ENCODE results near the gene MSH2.

Gene MSH2

DNA sequence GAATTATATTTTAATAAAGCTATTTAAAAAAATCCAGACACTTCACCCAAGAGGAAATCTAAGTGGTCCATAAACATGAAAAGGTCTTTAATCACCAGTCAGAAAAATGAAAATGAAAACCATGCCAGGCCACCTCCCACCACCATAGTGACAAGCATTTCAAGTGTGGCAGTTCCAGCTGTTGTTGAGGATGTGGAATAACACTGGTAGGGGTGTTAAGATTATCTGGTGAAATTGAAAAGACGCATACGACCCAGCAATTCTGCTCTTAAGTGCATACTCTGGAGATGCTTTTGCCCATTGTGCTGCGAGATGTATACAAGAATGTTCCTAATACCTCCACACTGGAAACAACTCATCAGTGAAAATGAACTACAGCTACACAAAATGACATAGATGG lies 82.2 kb downstream of the MSH2 start:
- no peaks in the 10 kb centered on the region for H3K4me1 ChIP-seq (ENCODE audit: control insufficient read depth in 1 of 2, insufficient read depth in 2 of 2, low read length in 2 of 2)
- H3K36me3 ChIP-seq (ENCODE audit: control insufficient read depth in 1 of 2, insufficient read depth in 2 of 2, low read length in 2 of 2) = no peaks in the 10 kb centered on the region
- no peaks in the 10 kb centered on the region for H3K9me3 ChIP-seq (ENCODE audit: control insufficient read depth in 1 of 2, low read length in 2 of 2)
- no peaks in the 10 kb centered on the region for H3K27me3 ChIP-seq (ENCODE audit: low read depth, low read length)
- H3K4me3 ChIP-seq (ENCODE audit: low read depth in 1 of 2, low read length in 2 of 2) = no peak overlapping the region
- no peak overlapping the region for H3K27ac ChIP-seq (ENCODE audit: low read length)

DNA sequence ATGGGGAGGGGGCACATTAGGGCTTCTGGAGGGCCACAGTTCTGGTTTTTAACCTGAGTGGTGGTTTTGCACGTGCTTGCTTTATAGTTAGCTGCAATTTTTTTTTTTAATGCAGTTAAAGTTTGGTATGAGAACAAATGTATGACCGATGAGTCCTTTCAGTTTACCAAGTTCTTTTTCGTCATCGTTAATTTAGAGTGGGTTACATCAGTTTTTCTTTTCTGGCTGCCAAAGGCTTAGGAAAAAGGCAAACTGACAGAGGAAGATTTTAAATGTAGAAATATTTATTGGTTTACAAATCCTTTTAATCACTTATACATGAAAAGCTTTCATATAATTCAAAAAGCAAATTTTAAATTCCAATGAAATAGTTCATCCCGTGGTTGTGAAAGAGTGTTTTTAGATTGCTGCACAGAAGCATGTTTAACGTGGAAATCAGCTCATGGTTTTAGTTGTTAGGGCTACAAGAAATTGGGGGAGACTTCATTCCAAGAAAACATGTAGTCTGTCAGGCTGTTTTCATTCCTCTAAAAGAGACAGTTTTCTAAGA lies 82.9 kb downstream of the MSH2 start:
- Histone ChIP-seq H3K4me1 (ENCODE audit: control insufficient read depth in 1 of 2, insufficient read depth in 2 of 2, low read length in 2 of 2) (no peaks in the 10 kb centered on the region), H3K9me3 (ENCODE audit: control insufficient read depth in 1 of 2, low read length in 2 of 2) (no peaks in the 10 kb centered on the region), H3K4me3 (ENCODE audit: low read depth in 1 of 2, low read length in 2 of 2) (no peak overlapping the region), H3K27ac (ENCODE audit: low read length) (no peak overlapping the region), H3K36me3 (ENCODE audit: control insufficient read depth in 1 of 2, insufficient read depth in 2 of 2, low read length in 2 of 2) (no peaks in the 10 kb centered on the region), H3K27me3 (ENCODE audit: low read depth, low read length) (no peaks in the 10 kb centered on the region)

DNA sequence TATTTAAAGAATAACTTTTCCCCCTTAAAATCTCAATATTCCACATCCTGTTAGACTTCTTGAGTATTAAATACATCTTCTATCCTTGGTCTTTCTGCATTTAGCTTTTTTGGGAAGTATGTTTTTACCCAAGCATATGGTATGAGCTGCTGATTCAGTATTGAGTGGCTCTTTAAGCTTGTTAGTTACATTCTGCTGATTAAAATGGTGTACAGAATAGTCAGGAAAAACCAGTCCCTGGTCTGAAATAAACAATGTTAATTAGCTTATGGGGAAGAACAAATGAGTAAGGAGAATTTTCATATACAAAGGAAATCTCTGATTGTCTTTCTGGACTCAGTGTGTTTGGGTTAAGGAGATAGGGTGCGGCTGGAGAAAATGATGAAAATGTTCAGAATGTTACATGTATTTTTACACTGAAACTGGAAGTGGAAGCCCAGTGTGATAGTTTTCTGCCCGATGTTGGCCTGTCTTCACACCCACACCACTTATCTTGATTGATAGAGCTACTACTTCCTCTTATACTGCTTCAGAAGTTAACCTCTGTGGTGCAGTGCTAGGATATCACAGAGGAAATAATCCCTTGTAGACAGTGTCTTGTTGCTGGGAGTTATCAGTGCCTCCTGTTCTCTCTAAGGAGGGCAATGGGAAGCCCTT lies 84.0 kb downstream of the MSH2 start:
- Histone ChIP-seq H3K36me3 (ENCODE audit: control insufficient read depth in 1 of 2, insufficient read depth in 2 of 2, low read length in 2 of 2) (no peaks in the 10 kb centered on the region), H3K4me1 (ENCODE audit: control insufficient read depth in 1 of 2, insufficient read depth in 2 of 2, low read length in 2 of 2) (no peaks in the 10 kb centered on the region), H3K27ac (ENCODE audit: low read length) (no peak overlapping the region), H3K27me3 (ENCODE audit: low read depth, low read length) (no peaks in the 10 kb centered on the region), H3K4me3 (ENCODE audit: low read depth in 1 of 2, low read length in 2 of 2) (no peak overlapping the region), H3K9me3 (ENCODE audit: control insufficient read depth in 1 of 2, low read length in 2 of 2) (no peaks in the 10 kb centered on the region)

DNA sequence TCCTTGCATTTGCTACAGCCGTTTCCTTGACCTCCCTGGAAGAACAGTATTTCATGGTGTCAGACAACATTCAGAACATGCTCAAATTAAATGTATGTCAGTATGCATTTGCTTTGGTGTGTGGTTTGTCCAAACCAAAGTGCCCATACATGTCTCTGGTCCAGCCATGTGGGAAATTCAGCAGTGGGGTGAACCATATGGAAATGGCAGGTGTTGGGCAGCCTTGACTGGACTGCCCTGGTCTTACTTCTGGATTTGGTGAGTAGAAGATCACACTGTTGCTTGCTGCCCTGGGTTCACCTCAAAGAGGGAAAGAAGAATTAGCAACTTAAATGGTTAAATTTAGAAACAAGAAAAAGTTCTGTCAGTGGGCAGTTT lies 84.5 kb downstream of the MSH2 start:
- Histone ChIP-seq H3K9me3 (ENCODE audit: control insufficient read depth in 1 of 2, low read length in 2 of 2) (no peaks in the 10 kb centered on the region), H3K4me1 (ENCODE audit: control insufficient read depth in 1 of 2, insufficient read depth in 2 of 2, low read length in 2 of 2) (no peaks in the 10 kb centered on the region), H3K36me3 (ENCODE audit: control insufficient read depth in 1 of 2, insufficient read depth in 2 of 2, low read length in 2 of 2) (no peaks in the 10 kb centered on the region), H3K4me3 (ENCODE audit: low read depth in 1 of 2, low read length in 2 of 2) (no peak overlapping the region), H3K27me3 (ENCODE audit: low read depth, low read length) (no peaks in the 10 kb centered on the region), H3K27ac (ENCODE audit: low read length) (no peak overlapping the region)

DNA sequence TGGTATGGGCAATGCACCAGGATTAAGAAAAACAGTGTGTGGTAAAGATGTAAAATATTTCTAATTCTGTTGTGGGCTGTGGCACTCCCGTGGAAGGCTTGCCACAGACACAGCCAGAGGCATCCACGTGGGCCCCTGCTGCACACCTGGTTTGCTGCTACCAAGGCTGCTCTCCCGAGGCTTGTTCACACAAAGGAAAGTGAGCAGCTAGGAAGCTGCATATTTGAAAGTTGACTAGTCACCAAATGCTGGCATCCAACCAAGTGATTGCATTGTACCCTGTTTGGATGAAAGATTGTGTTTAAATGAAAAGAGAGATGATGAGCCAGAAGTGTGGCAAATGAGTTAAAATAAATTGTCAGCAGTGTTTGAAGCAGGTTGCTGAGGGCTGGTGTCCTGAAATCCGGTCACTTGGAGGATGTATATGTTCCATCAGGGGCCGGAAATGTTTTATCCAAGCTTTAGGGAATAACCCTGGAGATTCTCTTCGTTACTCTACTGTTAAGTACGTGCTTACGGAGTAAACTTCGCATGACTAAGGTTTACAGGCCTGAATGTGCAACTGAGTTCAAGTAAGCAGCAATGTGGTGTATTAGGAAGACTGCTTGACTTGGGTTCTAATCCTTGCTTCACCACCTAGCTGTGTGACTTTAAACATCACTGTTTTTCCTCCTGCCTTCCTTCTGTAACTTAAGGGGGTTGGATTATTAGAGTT lies 86.1 kb downstream of the MSH2 start:
- no peaks in the 10 kb centered on the region for H3K36me3 ChIP-seq (ENCODE audit: control insufficient read depth in 1 of 2, insufficient read depth in 2 of 2, low read length in 2 of 2)
- H3K27me3 ChIP-seq (ENCODE audit: low read depth, low read length) = no peaks in the 10 kb centered on the region
- H3K4me3 ChIP-seq (ENCODE audit: low read depth in 1 of 2, low read length in 2 of 2) = no peak overlapping the region

DNA sequence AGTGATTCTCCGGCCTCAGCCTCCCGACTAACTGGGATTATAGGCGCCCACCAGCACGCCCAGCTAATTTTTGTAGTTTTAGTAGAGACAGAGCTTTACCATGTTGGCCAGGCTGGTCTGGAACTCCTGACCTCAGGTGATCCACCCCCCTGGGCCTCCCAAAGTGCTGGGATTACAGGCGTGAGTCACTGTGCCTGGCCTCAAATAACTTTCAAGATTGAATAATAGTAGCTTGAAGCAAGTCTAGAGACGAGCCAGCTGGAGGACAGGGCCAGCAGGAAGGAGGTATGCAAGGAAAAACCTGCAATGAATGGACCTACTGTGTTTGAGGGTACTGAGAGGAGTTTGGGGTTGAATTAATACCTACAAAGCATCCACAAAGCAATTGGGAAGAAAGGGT lies 87.5 kb downstream of the MSH2 start:
- no peaks in the 10 kb centered on the region for H3K4me1 ChIP-seq (ENCODE audit: control insufficient read depth in 1 of 2, insufficient read depth in 2 of 2, low read length in 2 of 2)
- H3K27me3 ChIP-seq (ENCODE audit: low read depth, low read length) = no peaks in the 10 kb centered on the region
- no peak overlapping the region for H3K27ac ChIP-seq (ENCODE audit: low read length)
- no peaks in the 10 kb centered on the region for H3K36me3 ChIP-seq (ENCODE audit: control insufficient read depth in 1 of 2, insufficient read depth in 2 of 2, low read length in 2 of 2)
- no peak overlapping the region for H3K4me3 ChIP-seq (ENCODE audit: low read depth in 1 of 2, low read length in 2 of 2)
- no peaks in the 10 kb centered on the region for H3K9me3 ChIP-seq (ENCODE audit: control insufficient read depth in 1 of 2, low read length in 2 of 2)

More for the DNA sequence above, 86.1 kb downstream of the MSH2 start:
- H3K9me3 ChIP-seq (ENCODE audit: control insufficient read depth in 1 of 2, low read length in 2 of 2) = no peaks in the 10 kb centered on the region
- no peak overlapping the region for H3K27ac ChIP-seq (ENCODE audit: low read length)
- no peaks in the 10 kb centered on the region for H3K4me1 ChIP-seq (ENCODE audit: control insufficient read depth in 1 of 2, insufficient read depth in 2 of 2, low read length in 2 of 2)

DNA sequence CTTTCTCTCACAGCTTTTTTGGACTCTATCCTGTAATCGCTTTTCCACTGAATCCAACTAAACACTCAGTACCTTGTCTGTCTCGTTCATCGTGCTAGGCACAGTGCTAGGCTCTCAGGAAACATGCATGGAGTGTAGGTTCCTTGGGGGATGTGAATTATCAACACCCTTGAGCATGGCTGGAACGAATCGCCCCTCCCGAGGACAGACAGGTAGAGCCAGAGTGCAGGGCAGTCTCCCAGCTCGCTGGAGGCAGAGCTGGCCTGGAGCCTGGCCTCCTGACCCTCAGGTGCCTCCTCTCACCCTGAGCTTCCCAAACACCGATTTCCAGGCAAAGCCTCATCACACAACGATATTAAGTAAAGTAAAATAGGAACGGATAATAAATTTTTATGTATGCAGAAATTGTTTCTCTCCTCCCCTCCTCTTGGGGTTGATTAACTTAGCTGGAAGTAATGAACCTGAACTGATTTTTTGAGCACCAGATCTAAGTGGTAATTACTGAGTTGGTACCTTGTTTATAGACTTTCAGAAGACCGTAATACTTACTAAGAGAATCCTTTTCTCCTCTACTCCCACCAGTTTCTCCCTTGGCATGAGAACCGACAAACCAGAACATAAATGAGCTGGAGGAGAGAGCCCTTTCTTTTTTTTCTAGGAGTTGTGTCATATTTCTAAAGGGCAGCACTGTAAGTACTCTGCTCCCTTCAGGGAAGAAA lies 90.5 kb downstream of the MSH2 start:
- H3K36me3 ChIP-seq (ENCODE audit: control insufficient read depth in 1 of 2, insufficient read depth in 2 of 2, low read length in 2 of 2) = no peaks in the 10 kb centered on the region
- H3K4me1 ChIP-seq (ENCODE audit: control insufficient read depth in 1 of 2, insufficient read depth in 2 of 2, low read length in 2 of 2) = no peaks in the 10 kb centered on the region
- H3K9me3 ChIP-seq (ENCODE audit: control insufficient read depth in 1 of 2, low read length in 2 of 2) = no peaks in the 10 kb centered on the region
- no peak overlapping the region for H3K4me3 ChIP-seq (ENCODE audit: low read depth in 1 of 2, low read length in 2 of 2)
- no peak overlapping the region for H3K27ac ChIP-seq (ENCODE audit: low read length)
- no peaks in the 10 kb centered on the region for H3K27me3 ChIP-seq (ENCODE audit: low read depth, low read length)

DNA sequence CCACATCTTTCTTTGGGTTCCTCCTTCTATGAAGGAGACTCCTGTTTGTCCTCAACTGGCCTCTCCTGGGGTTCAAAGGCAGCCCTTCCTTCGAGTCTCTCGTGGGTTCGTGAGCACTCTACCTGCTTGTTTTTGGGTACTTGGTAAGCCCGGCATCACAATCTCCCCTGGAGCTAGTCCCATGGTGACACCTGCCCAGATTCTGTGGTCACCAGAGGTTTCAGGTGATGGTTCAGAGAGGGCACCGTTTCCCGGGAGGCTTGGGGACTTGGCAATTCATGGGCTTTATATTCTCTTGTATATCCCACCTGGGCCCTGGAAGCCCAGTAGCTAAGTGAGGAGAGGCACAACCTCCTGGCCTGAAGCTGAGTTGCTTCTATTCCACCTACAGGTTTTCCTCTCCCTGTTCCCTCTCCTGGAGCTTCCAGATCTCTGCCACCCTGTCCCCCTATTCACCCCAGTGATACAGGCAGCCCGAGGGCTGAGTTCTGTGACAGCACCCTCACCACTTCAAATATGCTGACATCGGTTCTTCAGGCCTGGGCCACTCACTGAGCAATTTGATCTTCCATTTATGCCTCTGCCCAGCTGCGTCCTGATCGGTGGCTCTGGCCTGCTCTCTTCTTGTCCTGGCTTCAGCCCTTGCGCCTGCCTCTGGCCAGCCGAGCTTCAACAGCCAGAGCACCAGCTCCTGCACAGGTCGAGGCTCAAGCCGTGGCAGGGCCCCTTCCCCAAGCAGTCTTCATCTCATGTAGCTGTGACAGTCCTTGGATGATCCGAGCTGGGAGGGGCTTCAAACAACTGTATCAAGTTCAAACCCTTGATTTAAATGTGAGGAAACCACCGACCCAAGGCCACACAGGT lies 91.5 kb downstream of the MSH2 start:
- Histone ChIP-seq H3K27ac (ENCODE audit: low read length) (no peak overlapping the region), H3K9me3 (ENCODE audit: control insufficient read depth in 1 of 2, low read length in 2 of 2) (no peaks in the 10 kb centered on the region), H3K4me1 (ENCODE audit: control insufficient read depth in 1 of 2, insufficient read depth in 2 of 2, low read length in 2 of 2) (no peaks in the 10 kb centered on the region), H3K4me3 (ENCODE audit: low read depth in 1 of 2, low read length in 2 of 2) (no peak overlapping the region), H3K36me3 (ENCODE audit: control insufficient read depth in 1 of 2, insufficient read depth in 2 of 2, low read length in 2 of 2) (no peaks in the 10 kb centered on the region), H3K27me3 (ENCODE audit: low read depth, low read length) (no peaks in the 10 kb centered on the region)

DNA sequence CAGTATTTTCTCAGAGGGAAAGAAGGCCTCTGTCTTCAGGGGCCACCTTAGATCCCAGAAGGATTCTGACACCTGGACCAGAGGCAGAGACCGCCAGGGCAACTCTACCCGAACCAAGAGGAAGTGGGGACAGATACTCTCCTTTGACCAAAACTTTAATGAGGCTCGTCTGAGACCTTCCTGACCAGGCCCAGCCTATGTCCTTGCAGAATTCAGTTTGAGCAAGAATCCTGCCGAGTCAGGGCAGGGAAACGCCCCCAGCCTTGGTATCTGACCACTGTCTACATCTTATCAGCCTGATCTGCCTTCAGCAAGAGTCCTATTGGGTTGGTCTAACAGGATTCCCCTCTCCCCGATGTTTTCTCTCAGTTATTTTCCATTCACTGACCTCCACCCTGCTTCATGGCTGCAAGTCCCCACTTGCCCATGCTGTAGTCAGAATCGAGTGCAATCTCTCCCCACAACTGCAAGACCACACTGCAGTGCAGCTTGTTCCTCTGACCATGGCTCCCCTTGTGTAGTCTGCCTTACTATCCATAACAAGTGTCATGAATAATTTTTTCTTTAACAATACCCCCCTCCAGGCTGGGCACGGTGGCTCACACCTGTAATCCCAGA lies 95.0 kb downstream of the MSH2 start:
- Histone ChIP-seq H3K27ac (ENCODE audit: low read length) (no peak overlapping the region), H3K4me3 (ENCODE audit: low read depth in 1 of 2, low read length in 2 of 2) (no peak overlapping the region), H3K27me3 (ENCODE audit: low read depth, low read length) (no peaks in the 10 kb centered on the region), H3K9me3 (ENCODE audit: control insufficient read depth in 1 of 2, low read length in 2 of 2) (peaks cover 0 to 3% of the 10 kb centered on the region in 2 donors), H3K36me3 (ENCODE audit: control insufficient read depth in 1 of 2, insufficient read depth in 2 of 2, low read length in 2 of 2) (no peaks in the 10 kb centered on the region), H3K4me1 (ENCODE audit: control insufficient read depth in 1 of 2, insufficient read depth in 2 of 2, low read length in 2 of 2) (no peaks in the 10 kb centered on the region)

DNA sequence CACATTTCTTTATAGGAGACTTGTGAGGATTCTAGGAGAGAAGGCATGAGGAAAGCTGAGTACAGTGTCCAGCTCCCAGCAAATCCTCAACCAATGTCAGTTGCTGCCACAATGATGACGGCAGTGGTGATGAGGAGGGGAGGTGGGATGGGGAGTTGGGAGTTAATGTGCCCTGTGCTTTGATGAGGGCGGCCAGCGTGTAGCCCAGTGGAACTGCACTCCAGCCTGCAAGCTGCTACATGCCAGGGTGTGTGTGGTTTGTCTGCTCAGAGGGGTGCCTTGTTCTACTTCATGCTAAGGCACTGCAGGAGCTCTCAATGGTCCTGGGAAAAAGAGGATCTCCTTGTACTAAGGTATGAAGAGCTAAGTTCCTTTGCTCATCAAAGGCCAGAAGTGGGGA lies 96.1 kb downstream of the MSH2 start:
- H3K27me3 ChIP-seq (ENCODE audit: low read depth, low read length) = no peaks in the 10 kb centered on the region
- no peak overlapping the region for H3K4me3 ChIP-seq (ENCODE audit: low read depth in 1 of 2, low read length in 2 of 2)
- H3K36me3 ChIP-seq (ENCODE audit: control insufficient read depth in 1 of 2, insufficient read depth in 2 of 2, low read length in 2 of 2) = no peaks in the 10 kb centered on the region
- H3K4me1 ChIP-seq (ENCODE audit: control insufficient read depth in 1 of 2, insufficient read depth in 2 of 2, low read length in 2 of 2) = no peaks in the 10 kb centered on the region
- no peak overlapping the region for H3K27ac ChIP-seq (ENCODE audit: low read length)
- peaks cover 0 to 3% of the 10 kb centered on the region in 2 donors for H3K9me3 ChIP-seq (ENCODE audit: control insufficient read depth in 1 of 2, low read length in 2 of 2)

Measured in muscle layer of duodenum (tissue), 2 donors.